ENCODE data around the gene CRKL. TPM values are rescaled to one million over a fixed set of nuclear protein-coding genes. Genes with fewer than 3 reads are reported as not detected.

Gene CRKL
- total RNA-seq, 3 donors from 2014 or later, result 36.8 to 46.5 (median 42.3) TPM

GRCh38 chr22:20945578-20945934 is 28.3 kb downstream of the CRKL start:
- intact Hi-C loops (cut with DNase I; ENCODE audit: low total_unique reads), result no loop called here
- Histone ChIP-seq H3K36me3 (no peaks in the 10 kb centered on the region), H3K4me1 (no peaks in the 10 kb centered on the region), H3K27ac (no peak overlapping the region), H3K27me3 (no peaks in the 10 kb centered on the region), H3K9me3 (no peaks in the 10 kb centered on the region), H3K4me3 (no peak overlapping the region)
- TF ChIP-seq CTCF (IDR thresholded peaks at IDR 0.05) (no peak), POLR2A (IDR thresholded peaks at IDR 0.05) (no peak), POLR2AphosphoS5 (IDR thresholded peaks at IDR 0.05) (no peak)
- DNase-seq (ENCODE audit: low spot score in 2 of 2), result no peak

- Histone ChIP-seq H3K27me3 (no peaks in the 10 kb centered on the region), H3K27ac (no peak overlapping the region), H3K4me3 (no peak overlapping the region), H3K36me3 (no peaks in the 10 kb centered on the region), H3K4me1 (no peaks in the 10 kb centered on the region), H3K9me3 (no peaks in the 10 kb centered on the region)
- intact Hi-C loops (cut with DNase I; ENCODE audit: low total_unique reads), result no loop called here
- no peak for DNase-seq (ENCODE audit: low spot score in 2 of 2)
- TF ChIP-seq POLR2AphosphoS5 (IDR thresholded peaks at IDR 0.05) (no peak), CTCF (IDR thresholded peaks at IDR 0.05) (no peak), POLR2A (IDR thresholded peaks at IDR 0.05) (no peak)
These were observed 29.1 kb downstream of the CRKL start for GRCh38 chr22:20946080-20946986.

GRCh38 chr22:20946991-20947390 is 29.8 kb downstream of the CRKL start:
- TF ChIP-seq CTCF (IDR thresholded peaks at IDR 0.05), result no peak
- intact Hi-C loops (cut with DNase I; ENCODE audit: low total_unique reads), result no loop called here
- no peaks in the 10 kb centered on the region for H3K9me3 ChIP-seq
- no peaks in the 10 kb centered on the region for H3K27me3 ChIP-seq
- H3K36me3 ChIP-seq, result no peaks in the 10 kb centered on the region
- H3K27ac ChIP-seq, result no peak overlapping the region
- no peak overlapping the region for H3K4me3 ChIP-seq
- H3K4me1 ChIP-seq, result no peaks in the 10 kb centered on the region
- DNase-seq (ENCODE audit: low spot score in 2 of 2), result no peak

GRCh38 chr22:20948450-20948849 is 31.2 kb downstream of the CRKL start:
- no peak overlapping the region for H3K4me3 ChIP-seq
- H3K9me3 ChIP-seq, result no peaks in the 10 kb centered on the region
- DNase-seq (ENCODE audit: low spot score in 2 of 2), result no peak
- intact Hi-C loops (cut with DNase I; ENCODE audit: low total_unique reads), result no loop called here
- TF ChIP-seq CTCF (IDR thresholded peaks at IDR 0.05) (no peak), POLR2A (IDR thresholded peaks at IDR 0.05) (no peak)
- no peaks in the 10 kb centered on the region for H3K36me3 ChIP-seq
- no peak overlapping the region for H3K27ac ChIP-seq
- H3K27me3 ChIP-seq, result no peaks in the 10 kb centered on the region
- H3K4me1 ChIP-seq, result no peaks in the 10 kb centered on the region

- intact Hi-C loops (cut with DNase I; ENCODE audit: low total_unique reads), result no loop called here
- Histone ChIP-seq H3K9me3 (no peaks in the 10 kb centered on the region), H3K4me3 (no peak overlapping the region), H3K36me3 (no peaks in the 10 kb centered on the region), H3K27ac (no peak overlapping the region), H3K27me3 (no peaks in the 10 kb centered on the region), H3K4me1 (no peaks in the 10 kb centered on the region)
- TF ChIP-seq CTCF (IDR thresholded peaks at IDR 0.05), result no peak
- no peak for TF ChIP-seq POLR2A (IDR thresholded peaks at IDR 0.05)
- no peak for TF ChIP-seq POLR2AphosphoS5 (IDR thresholded peaks at IDR 0.05)
- DNase-seq (ENCODE audit: low spot score in 2 of 2), result no peak
These were observed 31.8 kb downstream of the CRKL start for GRCh38 chr22:20948989-20949388.
